GM13977 (cell line): ENCODE results near the gene SLC39A1.
A peak's percentile ranks its signal among the peaks of the same experiment; 100 is the strongest.

Source experiments
- DNase-seq: peaks from one replicate; pipeline ENCODE4 v3.0.0; 2012; ENCODE audit warnings: low spot score
- in situ Hi-C: fragments of 300-500 bp; cut with MboI; formaldehyde crosslinking; loops from one replicate; pipeline ENCODE4 v1.12.0; 2022; ENCODE audit warnings: low sequenced_read_pairs, low pct_unique_long_range_greater_than_20kb, mixed read lengths, inconsistent platforms; ENCODE audit not compliant: unreplicated experiment
- TF ChIP-seq, protein P1 (sequence below): IDR thresholded peaks from 2 replicates; pipeline ENCODE4 v1.5.1; 2012; ENCODE audit warnings: mild to moderate bottlenecking, control low read depth; ENCODE audit not compliant: insufficient read depth; ENCODE audit errors: extremely low read depth, missing control alignments

The SLC39A1 gene

DNA sequence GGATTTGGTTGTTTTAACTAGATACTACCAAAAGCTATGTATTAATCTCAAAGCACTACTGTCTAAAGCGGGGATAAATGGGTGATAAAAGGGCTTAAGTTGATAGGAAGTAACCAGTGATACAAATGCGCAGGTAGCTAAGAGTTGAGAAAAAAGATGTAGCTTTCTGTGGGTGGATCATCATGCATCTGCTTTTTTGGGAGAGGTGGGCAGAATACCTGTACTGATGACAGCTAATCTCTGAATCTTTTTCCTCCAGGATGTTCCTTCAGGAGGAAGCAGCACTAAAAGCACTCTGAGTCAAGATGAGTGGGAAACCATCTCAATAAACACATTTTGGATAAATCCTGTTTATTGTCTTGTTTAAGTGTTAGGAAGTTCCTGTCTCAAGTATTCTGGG is 28.5 kb upstream of the SLC39A1 start:
- in situ Hi-C loops = loop anchor here (25.0 kb wide), 1 partner anchor 480 kb away; no protein-coding TSS in a partner anchor
- DNase-seq = no peak

DNA sequence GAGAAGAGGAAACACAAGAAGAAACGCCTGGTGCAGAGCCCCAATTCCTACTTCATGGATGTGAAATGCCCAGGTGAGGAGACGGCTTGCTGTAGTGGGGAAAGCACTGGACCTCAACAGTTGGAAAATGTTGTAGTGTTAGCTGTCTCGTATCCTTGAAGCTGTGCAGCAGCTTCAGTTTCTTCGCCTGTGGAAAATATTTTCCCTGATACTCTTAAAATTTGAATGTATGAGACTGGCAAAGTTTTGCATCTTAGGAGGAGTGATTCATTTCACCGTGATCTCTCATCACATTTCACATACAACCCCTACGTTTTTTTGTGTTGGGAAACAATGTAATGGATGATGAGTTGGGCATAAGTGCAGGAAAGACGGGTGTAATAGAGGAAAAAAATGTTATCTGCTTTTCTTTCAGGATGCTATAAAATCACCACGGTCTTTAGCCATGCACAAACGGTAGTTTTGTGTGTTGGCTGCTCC is 27.9 kb upstream of the SLC39A1 start:
- DNase-seq = no peak
- TF ChIP-seq, protein P1, sequence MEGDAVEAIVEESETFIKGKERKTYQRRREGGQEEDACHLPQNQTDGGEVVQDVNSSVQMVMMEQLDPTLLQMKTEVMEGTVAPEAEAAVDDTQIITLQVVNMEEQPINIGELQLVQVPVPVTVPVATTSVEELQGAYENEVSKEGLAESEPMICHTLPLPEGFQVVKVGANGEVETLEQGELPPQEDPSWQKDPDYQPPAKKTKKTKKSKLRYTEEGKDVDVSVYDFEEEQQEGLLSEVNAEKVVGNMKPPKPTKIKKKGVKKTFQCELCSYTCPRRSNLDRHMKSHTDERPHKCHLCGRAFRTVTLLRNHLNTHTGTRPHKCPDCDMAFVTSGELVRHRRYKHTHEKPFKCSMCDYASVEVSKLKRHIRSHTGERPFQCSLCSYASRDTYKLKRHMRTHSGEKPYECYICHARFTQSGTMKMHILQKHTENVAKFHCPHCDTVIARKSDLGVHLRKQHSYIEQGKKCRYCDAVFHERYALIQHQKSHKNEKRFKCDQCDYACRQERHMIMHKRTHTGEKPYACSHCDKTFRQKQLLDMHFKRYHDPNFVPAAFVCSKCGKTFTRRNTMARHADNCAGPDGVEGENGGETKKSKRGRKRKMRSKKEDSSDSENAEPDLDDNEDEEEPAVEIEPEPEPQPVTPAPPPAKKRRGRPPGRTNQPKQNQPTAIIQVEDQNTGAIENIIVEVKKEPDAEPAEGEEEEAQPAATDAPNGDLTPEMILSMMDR = no peak
- in situ Hi-C loops = loop anchor here (25.0 kb wide), 1 partner anchor 479 kb away; no protein-coding TSS in a partner anchor

More for the DNA sequence above, 28.5 kb upstream of the SLC39A1 start:
- TF ChIP-seq, protein P1 = no peak

DNA sequence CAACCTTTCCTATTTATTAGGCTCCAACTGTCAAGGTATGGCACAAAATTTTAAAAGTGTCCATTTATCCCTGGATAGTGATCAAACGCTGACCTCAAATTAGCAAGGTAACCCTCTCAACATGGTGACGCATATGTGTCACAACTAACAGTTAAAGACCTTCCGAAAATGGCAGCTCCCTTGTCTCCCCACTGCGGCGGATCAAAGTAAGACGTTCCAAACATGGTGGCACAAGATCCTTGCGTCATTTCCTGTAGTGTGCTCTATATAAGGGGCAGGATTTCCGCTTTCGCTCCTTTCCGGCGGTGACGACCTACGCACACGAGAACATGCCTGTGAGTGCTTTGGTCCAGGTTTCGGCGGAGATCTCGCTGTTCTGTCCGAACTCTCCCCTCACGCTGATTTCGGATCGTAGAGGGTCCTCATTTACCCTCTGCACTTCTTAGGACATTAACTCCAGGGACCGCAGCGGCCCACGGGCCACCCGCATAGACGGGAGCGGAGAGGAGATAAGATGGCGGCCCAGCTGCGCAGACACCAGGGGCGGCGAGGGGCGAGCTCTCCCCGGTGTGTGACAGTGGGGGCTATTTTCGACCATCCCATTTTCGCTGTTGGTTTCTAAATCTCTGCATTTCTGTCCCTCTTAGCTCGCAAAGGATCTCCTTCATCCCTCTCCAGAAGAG is 27.3 kb upstream of the SLC39A1 start, which contains the start of gene RPS27:
TSS of gene RPS27 (plus strand) at position 295 of the 683 bp plus-strand sequence. CDS start at position 330, 35 bp downstream.
- DNase-seq = peak; percentile 95
- TF ChIP-seq, protein P1 = no peak
- in situ Hi-C loops = loop anchor here (25.0 kb wide), 1 partner anchor 478 kb away; no protein-coding TSS in a partner anchor

DNA sequence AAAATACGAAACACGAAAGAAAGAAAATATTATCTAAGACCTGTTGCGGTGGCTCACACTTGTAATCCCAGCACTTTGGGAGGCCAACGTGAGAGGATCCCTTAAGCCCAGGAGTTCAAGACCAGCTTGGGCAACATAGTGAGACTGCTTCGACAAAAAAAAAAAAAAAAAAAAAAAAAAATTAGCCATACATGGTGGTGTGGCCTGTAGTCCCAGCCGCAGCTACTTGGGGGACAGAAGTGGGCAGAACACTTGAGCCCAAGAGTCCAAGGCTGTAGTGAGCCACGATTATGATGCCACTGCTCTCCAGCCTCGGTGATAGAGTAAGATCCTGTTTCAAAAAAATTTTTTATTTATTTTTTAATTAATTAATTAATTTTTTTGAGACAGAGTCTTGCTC is 24.3 kb upstream of the SLC39A1 start:
- TF ChIP-seq, protein P1 = no peak
- in situ Hi-C loops = loop anchor here (10.0 to 25.0 kb wide), 2 partner anchors 313 to 475 kb away; partner anchors contain the start of genes ILF2 and NPR1
- DNase-seq = no peak

DNA sequence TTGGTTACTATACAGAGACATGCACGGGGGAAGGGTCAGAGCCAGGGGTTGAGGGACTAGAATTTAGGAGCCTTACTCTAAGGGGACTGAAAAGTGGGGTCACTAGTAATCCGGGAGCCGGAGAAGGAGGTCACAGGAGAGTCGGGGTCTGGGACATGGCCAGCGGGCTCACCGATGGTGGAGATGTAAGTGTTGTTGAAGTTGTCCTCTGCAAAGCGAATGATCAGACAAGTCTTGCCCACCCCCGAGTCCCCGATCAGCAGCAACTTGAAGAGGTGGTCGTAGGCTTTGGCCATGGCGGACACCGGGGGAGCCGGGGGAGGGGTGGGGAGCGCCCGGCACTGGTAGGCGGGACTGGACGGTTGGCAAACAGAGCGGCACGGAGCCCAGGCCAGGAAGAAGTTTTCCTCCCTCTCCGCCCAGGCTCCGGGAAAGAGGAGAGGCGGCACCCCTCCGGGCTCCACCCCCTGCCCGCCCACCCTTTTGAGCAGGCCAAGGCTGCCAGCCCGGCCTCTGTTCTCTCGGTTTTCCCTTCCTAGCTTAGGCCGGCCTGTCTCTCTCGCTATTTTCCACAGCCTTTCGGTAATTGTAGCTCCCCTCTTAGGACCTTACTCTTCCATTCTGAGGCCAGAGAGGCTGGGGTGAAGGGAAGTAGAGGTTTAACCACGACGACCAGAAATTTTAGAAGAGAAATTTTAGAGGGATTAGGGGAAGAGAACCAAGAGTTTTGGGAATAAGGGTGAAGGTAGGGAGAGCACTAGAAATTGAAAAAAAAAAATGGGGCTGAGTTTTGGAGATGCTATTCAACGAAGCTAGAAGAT is 22.8 kb upstream of the SLC39A1 start, which contains the start of gene RAB13:
TSS of gene RAB13 (minus strand) at position 399 of the 821 bp plus-strand sequence. CDS start at position 296, 103 bp downstream.
- TF ChIP-seq, protein P1 = no peak
- peak; percentile 56 for DNase-seq
- in situ Hi-C loops = loop anchor here (10.0 to 25.0 kb wide), 2 partner anchors 311 to 474 kb away; partner anchors contain the start of genes ILF2 and NPR1

DNA sequence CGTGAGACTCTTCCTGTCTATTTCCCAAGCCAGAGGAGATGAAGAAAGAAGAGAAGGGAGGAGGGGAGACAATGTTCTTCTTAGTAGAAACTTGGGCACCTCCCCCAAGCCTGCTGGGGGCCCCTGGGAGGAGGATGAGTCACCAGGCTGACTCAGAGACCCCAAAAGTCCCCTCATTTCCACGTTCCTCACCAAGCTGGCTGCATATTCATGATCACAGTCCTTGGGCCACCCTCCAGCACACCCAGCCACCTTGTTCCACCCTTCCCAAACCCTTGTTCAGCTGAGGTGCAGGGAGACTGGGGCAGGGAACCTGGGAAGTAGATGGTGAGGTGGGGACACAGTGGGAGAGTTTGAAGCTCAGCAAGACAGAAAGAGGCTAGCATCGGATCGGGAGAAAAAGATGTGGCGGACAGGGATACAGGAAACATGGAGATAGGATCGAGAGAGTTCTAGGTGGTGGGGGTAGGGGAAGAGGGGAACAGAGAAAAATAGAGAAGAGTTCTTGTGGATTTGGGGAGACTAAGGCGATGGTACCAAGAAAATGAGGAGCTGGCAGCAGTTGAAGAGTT is 22.1 kb upstream of the SLC39A1 start:
- TF ChIP-seq, protein P1 = no peak
- in situ Hi-C loops = loop anchor here (10.0 to 25.0 kb wide), 2 partner anchors 311 to 473 kb away; partner anchors contain the start of genes ILF2 and NPR1
- DNase-seq = peak; percentile 46
